Right lobe of liver (tissue), 4 donors: ENCODE data around the gene ZDHHC1.

ENCODE experiments used
- CTCF ChIP-seq, 4 donors: fragments of 200-600 bp in 3 of 4; fragments of 450-650 bp in 1 of 4; IDR thresholded peaks; one replicate each; pipeline versions ENCODE4 v1.5.1 to v1.8.0; 2016 to 2022; ENCODE audit warnings: antibody characterized with exemption in 4 of 4, mild to moderate bottlenecking in 2 of 4
- POLR2A ChIP-seq: fragments of 450-650 bp; IDR thresholded peaks from one replicate; pipeline ENCODE4 v1.6.1; 2017; ENCODE audit warnings: antibody characterized with exemption, mild to moderate bottlenecking
- donor health status: DM: no; HTN: no; CAD: no.
- donor health status: DM: no; HTN: no; CAD: no.
- donor health status: DM: no; HTN: yes; CAD: no.

- TF ChIP-seq POLR2A (no peak), CTCF (IDR thresholded peaks at IDR 0.05) (no peak)
Measured at GRCh38 chr16:67451061-67451703, 34.9 kb upstream of the ZDHHC1 start.
